ENCODE measurements around the gene OXLD1.

Gene OXLD1

DNA sequence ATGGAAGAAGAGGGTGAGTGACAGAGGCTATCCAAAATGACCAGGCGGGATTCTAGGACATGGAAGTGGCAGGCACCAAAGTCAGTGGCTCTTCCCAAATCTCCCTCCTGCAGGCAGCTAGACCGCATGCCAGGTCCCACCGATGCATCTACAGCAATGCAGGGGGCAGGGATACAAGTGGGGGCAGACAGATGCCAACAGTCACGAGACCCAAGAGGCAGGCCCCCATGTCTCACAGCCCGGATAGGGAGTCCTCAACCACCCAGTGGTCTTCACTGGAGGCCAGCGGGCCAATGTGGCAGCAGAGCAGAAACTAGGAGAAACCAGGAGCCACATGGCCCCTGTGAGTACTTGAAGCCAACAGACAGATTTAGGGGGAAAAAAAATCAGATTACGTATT is 49.5 kb downstream of the OXLD1 start:
- no peak for DNase-seq (ENCODE audit: low read depth in 2 of 2)

DNA sequence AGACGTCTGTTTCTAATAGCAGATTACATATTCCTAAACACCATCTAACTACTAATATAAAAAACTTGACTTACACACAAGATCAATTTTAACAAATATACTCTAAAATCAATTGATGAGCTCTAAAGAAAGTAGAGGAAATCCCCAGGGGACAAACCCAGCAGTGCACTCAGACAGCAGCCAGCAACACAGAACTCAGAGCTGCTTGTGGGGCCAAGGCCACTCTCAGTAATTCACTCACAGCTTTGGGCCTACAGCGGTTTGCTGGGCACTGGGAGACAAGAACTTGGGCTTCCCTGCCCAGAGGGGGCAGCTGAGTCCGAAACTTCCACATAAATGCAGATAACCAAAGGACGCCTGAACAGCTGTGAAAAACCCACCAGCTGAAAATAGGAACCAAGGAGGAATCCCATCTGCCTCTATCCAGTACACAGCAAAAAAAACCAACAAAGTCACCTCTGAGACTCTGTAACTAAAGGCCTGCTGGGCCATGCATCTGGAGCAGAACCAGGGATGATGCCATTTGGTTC is 50.9 kb downstream of the OXLD1 start:
- DNase-seq (ENCODE audit: low read depth in 2 of 2), result no peak
